Kidney (tissue), 14 donors: ENCODE data around the gene PGLYRP1. TPM values are rescaled to one million over a fixed set of nuclear protein-coding genes. Genes with fewer than 3 reads are reported as not detected.

Source experiments
- DNase-seq, 5 donors: peaks; one replicate each; pipeline ENCODE4 v3.0.0-alpha.2; 2013 to 2020
- FAIRE-seq: peaks from 2 replicates; lab custom pipeline; 2012; peaks lifted over from hg19 to GRCh38; lab: Jason Lieb, UNC
- H3K27ac ChIP-seq, 2 donors: one replicate each; pipeline ENCODE4 v1.7.0; 2013; ENCODE audit warnings: low read depth in 2 of 2, low read length in 2 of 2, inconsistent platforms in 1 of 2
- H3K27me3 ChIP-seq: one replicate; pipeline ENCODE4 v1.7.1; 2013; ENCODE audit warnings: low read length, inconsistent platforms; ENCODE audit not compliant: control insufficient read depth, insufficient read depth
- H3K36me3 ChIP-seq, 3 donors: one replicate each; pipeline versions ENCODE4 v1.7.0 to v1.7.1; 2013; ENCODE audit warnings: low read length in 3 of 3, control low read depth in 1 of 3, inconsistent platforms in 1 of 3; ENCODE audit not compliant: insufficient read depth in 3 of 3, control insufficient read depth in 2 of 3
- H3K4me1 ChIP-seq, 3 donors: one replicate each; pipeline versions ENCODE4 v1.7.0 to v1.7.1; 2013; ENCODE audit warnings: low read length in 3 of 3, inconsistent platforms in 1 of 3, low read depth in 1 of 3; ENCODE audit not compliant: control insufficient read depth in 2 of 3, insufficient read depth in 2 of 3
- H3K4me3 ChIP-seq, 3 donors: one replicate each; pipeline versions ENCODE4 v1.7.0 to v1.8.1; 2013; ENCODE audit warnings: low read length in 3 of 3, control low read depth in 1 of 3, inconsistent platforms in 1 of 3
- H3K9ac ChIP-seq, 3 donors: one replicate each; pipeline versions ENCODE4 v1.7.0 to v1.7.1; 2013; ENCODE audit warnings: low read length in 3 of 3, control low read depth in 1 of 3, inconsistent platforms in 1 of 3
- H3K9me3 ChIP-seq, 3 donors: one replicate each; pipeline versions ENCODE4 v1.7.0 to v1.7.1; 2013; ENCODE audit warnings: low read length in 3 of 3, control low read depth in 1 of 3, inconsistent platforms in 1 of 3; ENCODE audit not compliant: control insufficient read depth in 2 of 3, insufficient read depth in 1 of 3
- intact Hi-C: fragments of 100-400 bp; cut with DNase I; formaldehyde crosslinking; loops from one replicate; pipeline ENCODE4 v1.11.1; 2022
- polyA plus RNA-seq: library from polyadenylated mRNA; stranded (reverse); fragments of 350-450 nt; fragmentation: Illumina TruSeq; extraction: RNeasy Lipid Tissue Mini Kit (QIAGEN cat#74804); gene quantifications from one replicate; pipeline ENCODE4 v1.2.3, GENCODE V29; 2014; ENCODE audit warnings: low read depth, low replicate concordance; ENCODE audit not compliant: insufficient read depth
- total RNA-seq: library from RNA; stranded (reverse); fragmentation: NEBNext Ultra II Directional; extraction: Animal tissue kit (Norgen Biotek cat#: 25700); gene quantifications from one replicate; pipeline ENCODE4 v1.2.1, GENCODE V29; 2021
- TF ChIP-seq, protein P1 (sequence below): IDR thresholded peaks from 3 replicates; pipeline ENCODE4 v1.5.1; 2012; ENCODE audit warnings: mild to moderate bottlenecking, moderate library complexity, borderline replicate concordance; ENCODE audit not compliant: insufficient read depth; ENCODE audit errors: extremely low read depth
- donor health status: control.
- donor health status: control.
- donor health status: control.
- donor health status: control.
- donor health status: control.
- donor health status: DM: yes; HTN: yes; CAD: no.
- donor health status: Normal renal cell carcinoma (clear cell type).

PGLYRP1 gene
- total and polyA plus RNA-seq, 2 donors from 2014 or later, result not detected

DNA sequence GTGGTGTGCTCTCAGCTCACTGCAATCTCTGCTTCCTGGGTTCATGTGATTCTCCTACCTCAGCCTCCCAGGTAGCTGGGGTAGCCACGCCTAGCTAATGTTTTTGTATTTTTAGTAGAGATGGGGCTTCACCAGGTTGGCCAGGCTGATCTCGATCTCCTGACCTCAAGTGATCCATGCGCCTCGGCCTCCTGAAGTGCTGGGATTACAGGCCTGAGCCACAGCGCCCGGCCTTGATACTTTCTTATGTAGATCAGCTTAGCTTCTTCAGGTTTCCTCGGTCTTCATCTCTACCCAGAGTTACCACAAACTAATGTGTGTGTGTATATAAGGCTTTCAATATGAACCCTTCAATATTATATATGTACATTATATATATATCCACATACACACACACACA is 37.5 kb downstream of the PGLYRP1 start:
- DNase-seq, result no peak
- H3K27ac ChIP-seq, result no peak overlapping the region
- TF ChIP-seq, protein P1, sequence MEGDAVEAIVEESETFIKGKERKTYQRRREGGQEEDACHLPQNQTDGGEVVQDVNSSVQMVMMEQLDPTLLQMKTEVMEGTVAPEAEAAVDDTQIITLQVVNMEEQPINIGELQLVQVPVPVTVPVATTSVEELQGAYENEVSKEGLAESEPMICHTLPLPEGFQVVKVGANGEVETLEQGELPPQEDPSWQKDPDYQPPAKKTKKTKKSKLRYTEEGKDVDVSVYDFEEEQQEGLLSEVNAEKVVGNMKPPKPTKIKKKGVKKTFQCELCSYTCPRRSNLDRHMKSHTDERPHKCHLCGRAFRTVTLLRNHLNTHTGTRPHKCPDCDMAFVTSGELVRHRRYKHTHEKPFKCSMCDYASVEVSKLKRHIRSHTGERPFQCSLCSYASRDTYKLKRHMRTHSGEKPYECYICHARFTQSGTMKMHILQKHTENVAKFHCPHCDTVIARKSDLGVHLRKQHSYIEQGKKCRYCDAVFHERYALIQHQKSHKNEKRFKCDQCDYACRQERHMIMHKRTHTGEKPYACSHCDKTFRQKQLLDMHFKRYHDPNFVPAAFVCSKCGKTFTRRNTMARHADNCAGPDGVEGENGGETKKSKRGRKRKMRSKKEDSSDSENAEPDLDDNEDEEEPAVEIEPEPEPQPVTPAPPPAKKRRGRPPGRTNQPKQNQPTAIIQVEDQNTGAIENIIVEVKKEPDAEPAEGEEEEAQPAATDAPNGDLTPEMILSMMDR, result no peak
- H3K4me3 ChIP-seq, result no peak overlapping the region
- H3K9me3 ChIP-seq, result no peaks in the 10 kb centered on the region
- no peaks in the 10 kb centered on the region for H3K36me3 ChIP-seq
- intact Hi-C loops, result no loop called here
- no peak overlapping the region for H3K9ac ChIP-seq
- H3K27me3 ChIP-seq, result no peaks in the 10 kb centered on the region
- no peak for FAIRE-seq
- H3K4me1 ChIP-seq, result no peaks in the 10 kb centered on the region

DNA sequence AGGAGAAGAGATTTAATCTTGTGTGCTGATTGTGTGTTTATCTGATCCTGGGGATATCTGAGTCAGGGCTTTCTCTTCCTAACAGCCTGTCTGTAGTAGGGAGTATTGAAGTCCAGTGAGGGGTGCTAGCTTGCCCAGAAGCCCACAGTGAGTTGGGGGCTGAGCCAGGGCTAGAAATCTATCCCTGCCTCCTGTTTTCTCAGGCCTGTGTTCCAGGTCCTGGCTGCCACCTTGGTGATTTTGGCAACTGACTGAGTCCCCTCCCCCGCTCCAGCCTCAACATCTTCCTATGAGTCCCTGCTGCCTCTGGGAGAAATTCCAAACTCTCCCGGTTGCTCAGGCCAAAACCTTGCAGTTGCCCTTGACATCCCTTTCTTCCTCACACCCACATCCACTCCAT is 41.5 kb downstream of the PGLYRP1 start:
- Histone ChIP-seq H3K4me3 (no peak overlapping the region), H3K4me1 (no peaks in the 10 kb centered on the region), H3K27ac (no peak overlapping the region), H3K9ac (no peak overlapping the region), H3K36me3 (no peaks in the 10 kb centered on the region), H3K9me3 (no peaks in the 10 kb centered on the region), H3K27me3 (no peaks in the 10 kb centered on the region)
- intact Hi-C loops, result no loop called here
- TF ChIP-seq, protein P1, result no peak
- DNase-seq (no peak), FAIRE-seq (no peak)

DNA sequence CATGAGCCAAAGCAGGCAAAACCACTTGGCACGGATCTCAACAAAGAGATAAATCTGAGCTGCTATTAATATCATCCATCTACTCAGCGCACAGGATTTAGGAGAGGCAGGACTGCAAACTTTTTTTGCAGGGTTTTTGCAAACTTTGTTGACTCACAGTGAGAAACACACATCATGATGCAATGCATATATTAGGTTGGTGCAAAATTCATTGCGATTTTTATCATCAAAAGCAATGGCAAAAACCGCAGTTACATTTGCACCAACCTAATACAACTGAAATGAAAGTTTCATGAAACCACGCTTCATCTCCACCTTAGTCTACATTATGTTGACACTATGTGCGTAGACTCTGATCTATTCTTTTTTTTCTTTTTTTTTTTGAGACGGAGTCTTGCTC is 44.7 kb downstream of the PGLYRP1 start:
- H3K4me3 ChIP-seq, result no peak overlapping the region
- TF ChIP-seq, protein P1, result no peak
- peaks cover 13% of the 10 kb centered on the region for H3K27me3 ChIP-seq
- FAIRE-seq (no peak), DNase-seq (no peak)
- no peaks in the 10 kb centered on the region for H3K9me3 ChIP-seq
- no peak overlapping the region for H3K27ac ChIP-seq
- H3K36me3 ChIP-seq, result no peaks in the 10 kb centered on the region
- intact Hi-C loops, result no loop called here
- H3K4me1 ChIP-seq, result no peaks in the 10 kb centered on the region
- H3K9ac ChIP-seq, result no peak overlapping the region

DNA sequence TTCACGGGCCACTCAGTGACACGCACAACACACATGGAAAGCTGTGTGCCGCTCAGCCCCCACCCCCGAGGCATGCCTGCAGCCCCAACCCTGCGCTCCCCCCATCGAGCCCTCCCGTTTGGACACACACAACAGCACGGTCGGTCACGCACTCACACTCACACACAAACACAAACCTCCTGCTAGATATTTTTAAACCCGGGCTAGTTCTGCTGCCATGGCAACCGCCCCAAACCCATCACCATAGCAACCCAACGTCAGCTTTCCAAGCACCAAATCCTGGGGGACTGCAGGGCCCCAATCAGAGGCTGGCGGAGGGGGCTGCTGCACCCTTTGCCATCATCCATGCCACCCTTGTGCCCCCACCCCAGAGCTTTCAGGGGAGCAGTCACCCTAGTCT is 46.7 kb downstream of the PGLYRP1 start:
- Histone ChIP-seq H3K4me3 (no peak overlapping the region), H3K4me1 (no peaks in the 10 kb centered on the region), H3K27ac (no peak overlapping the region), H3K36me3 (no peaks in the 10 kb centered on the region), H3K9me3 (no peaks in the 10 kb centered on the region), H3K27me3 (peaks cover 21% of the 10 kb centered on the region), H3K9ac (no peak overlapping the region)
- intact Hi-C loops, result no loop called here
- DNase-seq (peak in 3 of 5 donors; percentile 22 to 53 (median 43)), FAIRE-seq (no peak)
- TF ChIP-seq, protein P1, result no peak
